ENCODE results near the gene LTA4H.

The LTA4H gene

DNA sequence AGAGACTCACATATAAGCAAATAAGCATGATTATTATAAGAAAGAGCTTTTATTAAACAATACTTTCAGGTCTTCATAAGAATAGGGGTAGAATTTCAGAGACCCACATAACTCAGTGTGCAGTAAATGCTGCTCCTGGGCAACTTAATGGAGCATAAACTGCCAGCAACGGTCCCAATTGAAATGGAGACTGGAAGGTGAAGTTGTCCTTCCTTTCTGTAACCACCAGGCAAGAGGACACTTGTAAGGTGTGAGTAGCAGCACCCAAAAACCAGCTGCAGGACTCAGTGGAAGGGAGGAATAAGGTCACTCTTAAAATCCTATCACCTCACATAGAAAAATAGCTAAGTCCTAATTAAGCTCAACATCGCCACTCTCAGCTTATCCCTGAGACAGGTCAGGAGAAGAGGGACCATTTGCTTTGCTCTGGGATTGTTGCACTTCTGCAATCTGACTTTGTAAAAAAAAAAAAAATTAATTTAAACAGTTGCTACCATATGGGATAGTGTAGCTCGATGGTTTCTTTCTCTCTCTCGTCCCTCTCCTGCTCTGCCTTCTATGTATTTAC, 22.7 kb upstream of the LTA4H start:
- DNase-seq (ENCODE audit: low read depth in 2 of 2): no peak

DNA sequence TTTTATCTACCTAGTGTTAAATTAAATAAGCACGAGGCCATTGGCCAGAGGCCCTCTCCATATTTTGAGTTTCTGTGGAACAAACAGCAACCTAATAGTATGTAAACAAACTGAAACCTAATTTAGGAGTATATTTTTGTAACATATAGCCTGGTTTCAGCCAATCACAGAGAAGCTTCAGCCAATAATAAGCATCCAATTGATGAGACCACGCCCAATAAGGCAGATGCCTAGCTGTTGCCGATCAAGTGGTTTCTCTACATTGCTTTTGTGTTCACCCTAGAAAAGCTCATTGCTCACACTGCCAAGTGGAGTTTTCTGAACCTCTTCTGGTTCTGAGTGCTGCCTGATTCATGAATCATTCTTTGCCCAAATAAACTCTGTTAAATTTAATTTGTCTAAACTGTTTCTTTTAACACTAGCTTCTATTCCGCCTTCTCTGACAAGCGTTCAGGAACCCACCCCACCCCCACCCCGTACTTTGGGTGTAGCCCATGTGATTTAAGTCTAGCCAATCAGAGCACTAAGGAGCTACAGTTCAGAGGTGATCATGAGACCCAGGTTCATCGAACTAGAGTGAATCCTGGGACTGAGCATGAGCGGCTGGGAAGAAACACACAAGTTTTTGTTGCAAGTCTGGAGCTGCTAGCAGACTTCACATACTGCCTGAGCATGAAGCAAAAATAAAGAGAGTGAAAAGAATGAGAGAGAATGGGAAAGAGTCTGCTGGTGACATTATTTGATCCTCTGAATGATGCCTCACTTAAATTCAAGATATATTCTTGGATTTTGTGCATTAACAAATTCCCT, 21.5 kb upstream of the LTA4H start:
- DNase-seq (ENCODE audit: low read depth in 2 of 2): no peak

DNA sequence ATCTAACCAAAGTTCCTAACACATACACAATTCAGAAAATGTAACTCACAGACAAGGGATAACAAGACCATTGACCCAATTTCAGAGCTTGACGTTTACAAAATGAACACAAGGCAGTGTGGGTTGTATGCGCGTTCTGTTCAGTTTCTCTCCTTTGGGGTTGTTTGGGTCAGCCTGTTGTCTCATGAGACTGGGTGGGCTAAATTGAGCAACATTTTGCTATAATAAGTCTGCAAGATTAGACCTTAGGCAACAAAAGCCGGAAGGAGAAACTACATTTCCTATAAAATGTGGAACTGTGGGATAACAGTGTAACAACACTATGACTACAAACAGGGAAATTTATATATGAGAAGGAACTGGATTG, 18.8 kb upstream of the LTA4H start:
- DNase-seq (ENCODE audit: low read depth in 2 of 2): no peak

DNA sequence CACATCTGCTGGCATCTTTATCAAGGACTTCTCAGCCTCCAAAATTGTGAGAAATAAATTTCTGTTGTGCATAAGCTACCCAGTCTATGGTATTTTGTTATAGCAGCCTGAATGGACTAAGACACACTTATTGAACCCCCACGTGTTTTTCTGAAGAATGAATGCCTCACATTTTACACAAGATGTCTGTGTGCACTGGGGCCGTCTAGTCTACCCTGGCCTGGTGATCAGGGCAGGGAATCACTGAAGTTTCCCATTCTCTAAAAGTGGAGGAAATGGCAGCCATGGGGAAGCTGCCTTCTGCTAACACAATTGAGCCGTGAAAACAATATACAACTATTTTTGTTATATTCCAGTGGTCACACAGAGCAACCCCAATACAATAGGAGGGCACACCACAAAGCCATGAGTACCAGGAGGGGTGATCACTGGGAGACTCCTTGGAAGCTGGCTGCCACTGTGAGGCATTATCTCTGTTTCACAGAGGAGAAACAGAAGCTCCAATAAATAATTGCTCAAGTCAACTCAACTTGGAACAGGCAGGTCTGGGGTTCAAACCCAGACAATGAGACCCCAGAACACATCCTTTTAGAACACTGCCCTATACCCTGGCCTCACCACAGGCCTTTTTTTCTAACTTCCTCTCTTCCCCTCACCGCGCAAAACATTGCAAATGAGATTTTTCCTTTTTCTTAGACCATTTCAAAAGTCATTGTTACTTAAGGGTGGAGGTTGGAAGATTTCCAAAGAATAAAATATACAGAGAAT, 18.3 kb upstream of the LTA4H start:
- DNase-seq (ENCODE audit: low read depth in 2 of 2): no peak

DNA sequence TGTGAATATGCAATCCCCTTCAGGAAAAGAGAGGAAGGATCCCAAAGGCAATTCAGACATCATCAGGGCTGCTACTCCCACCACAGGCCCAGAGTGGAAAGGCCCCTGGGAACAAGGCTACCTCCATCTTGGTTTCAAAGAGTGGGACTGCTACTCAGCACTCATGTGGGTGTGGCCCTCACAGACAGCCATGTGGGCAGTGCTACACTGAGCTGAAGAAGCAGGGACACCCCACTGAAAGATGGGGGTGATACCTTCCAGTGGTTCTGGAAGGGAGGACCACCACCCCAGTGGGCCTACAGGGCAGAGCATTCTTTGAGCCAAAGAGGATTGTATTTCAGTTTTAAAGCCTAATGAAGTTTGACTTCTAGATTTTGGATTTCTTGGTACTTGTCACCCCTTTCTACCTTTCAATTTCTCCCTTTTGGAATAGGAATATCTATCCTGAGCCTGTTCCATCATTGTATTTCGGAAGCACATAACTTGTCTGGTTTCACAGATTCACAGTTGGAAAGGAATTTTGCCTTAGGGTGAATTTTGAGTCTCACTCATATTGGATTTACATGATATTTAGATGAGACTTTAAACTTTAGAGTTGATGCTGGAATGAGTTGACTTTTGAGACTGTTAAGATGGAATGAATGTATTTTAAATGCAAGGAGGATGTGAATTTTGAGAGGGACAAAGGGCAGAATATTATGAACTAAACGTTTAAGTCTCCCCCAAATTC, 16.5 kb upstream of the LTA4H start:
- no peak for DNase-seq (ENCODE audit: low read depth in 2 of 2)

DNA sequence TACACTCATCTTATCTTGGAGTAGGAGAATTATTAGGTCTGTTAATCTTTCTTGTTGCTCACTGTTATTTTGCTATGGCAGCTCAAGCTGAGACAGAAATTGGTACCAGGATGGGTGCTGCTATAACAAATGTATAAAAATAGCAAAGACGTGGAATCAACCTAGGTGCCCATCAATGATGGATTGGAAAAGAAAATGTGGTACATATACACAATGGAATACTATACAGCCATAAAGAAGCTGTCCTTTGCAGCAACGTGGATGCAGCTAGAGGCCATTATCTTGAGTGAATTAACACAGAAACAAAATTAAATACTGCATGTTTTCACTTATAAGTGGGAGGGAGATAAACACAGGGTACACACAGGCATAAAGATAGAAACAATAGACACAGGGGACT, 14.8 kb upstream of the LTA4H start:
- no peak for DNase-seq (ENCODE audit: low read depth in 2 of 2)

DNA sequence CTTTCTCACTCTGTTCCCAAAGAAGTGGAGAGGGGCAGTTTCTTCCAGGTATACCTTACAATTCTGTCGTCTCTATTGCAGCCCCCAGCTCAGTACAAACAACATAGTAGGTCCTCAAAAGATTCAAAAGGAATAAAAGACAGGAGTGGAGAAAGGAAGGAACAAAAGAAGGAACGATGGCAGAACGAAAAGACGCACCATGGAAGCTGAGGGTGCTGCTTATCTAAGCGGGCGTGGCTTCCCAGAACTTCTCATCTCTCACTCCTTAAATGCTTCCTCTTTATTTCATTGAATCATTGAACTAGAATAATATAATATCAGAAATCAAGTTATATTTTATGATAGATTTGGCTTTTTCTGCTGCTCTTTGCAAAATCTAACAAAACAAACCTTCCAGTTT, 13.7 kb upstream of the LTA4H start:
- no peak for DNase-seq (ENCODE audit: low read depth in 2 of 2)

DNA sequence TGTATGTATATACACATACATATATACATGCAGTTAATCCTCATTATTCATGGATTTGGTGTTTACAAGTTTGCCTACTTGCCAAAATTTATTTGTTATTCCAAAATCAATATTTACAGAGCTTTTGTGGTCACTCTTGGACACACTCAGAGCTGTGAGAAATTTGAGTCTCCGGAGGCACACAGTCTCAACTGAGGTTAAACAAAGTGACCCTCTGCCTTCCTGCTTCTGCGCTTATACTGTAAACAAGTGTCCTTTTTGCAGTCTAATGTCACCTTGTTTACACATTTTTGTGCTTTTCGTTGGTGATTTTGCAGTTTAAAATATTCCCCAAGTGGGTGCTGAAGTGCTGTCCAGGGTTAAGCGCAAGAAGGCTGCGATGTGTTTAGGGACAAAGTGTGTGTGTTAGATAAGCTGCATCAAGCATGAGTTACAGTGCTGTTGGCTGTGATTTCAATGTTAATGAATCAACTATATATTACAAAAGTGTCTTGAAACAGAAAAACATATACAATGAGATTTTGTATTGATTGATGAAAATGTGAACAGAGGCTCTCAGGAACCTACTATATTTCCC, 13.1 kb upstream of the LTA4H start:
- no peak for DNase-seq (ENCODE audit: low read depth in 2 of 2)

DNA sequence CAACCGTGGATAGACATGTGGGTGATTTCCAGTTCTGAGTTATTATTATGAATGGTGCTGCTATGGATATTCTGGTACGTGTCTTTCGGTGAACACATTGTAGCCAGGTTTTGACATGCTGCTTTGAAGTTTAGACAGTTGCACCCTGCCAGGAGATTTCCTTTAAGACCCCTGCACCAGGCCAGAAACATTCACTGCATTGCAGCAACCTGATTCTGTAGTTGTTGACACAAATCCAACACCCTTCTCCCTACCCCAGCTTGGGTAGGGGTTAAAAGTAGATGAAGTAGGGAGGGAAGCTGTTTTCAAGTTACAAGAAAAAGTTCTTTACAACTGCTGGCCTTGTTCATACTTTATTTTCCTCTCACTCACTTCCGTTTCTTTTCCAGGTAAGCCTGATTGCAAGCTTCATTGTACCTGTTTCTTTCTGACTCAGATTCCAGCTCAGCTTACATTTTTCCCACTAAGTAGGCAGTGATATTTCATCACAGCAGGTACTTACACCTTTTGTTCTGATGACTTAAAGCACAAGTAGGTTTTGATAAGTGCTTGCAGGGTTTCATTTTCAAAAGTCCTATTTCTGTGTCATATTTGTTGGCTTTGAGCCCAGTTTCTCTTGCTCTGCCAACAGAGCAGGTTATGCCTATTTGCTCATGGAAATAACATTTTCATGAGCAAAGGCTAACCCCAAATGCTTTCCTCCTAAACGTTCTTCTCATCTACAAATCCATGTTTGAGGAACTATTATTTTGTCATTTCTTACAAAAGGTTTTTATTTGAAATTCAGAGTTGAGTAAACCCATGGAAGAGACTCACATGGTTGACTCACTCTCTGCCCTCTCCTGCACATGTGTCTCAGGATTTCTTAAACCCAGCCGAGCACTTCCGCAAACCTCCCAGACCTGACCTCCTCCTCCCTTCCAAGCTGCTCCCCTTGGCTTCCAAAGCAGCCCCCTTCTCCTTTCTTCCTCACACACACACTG, 12.1 kb upstream of the LTA4H start:
- no peak for DNase-seq (ENCODE audit: low read depth in 2 of 2)

DNA sequence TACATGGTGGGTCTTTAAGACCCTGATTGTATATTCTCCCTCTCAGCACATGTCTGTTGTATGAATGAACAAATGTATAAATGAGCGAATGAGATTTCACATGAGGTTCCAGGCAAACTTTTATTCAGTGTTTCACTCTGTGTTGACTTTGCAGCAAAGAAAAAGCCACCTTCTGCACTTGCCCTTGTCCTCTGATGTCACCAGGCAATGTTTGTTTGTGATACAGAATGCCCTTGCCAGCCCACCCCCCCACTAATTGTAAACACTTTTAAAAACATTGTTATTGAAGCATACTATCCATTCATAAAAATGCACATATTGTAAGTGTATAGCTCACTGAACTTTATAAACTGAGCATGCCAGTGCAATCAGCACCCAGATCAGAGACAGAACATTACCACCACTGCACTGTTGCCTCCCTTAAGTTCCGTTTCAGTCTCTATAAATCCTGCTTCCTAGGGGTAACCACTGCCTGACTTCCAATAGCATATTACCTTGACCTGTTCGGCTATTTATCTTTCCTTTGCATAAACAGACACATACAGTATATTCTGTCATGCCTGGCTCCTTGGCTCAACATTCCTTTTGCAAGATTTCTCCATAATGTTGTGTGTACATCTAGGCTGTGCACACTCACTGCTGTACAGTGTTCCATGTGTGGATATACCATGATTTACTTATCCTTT, 11.3 kb upstream of the LTA4H start:
- no peak for DNase-seq (ENCODE audit: low read depth in 2 of 2)

DNA sequence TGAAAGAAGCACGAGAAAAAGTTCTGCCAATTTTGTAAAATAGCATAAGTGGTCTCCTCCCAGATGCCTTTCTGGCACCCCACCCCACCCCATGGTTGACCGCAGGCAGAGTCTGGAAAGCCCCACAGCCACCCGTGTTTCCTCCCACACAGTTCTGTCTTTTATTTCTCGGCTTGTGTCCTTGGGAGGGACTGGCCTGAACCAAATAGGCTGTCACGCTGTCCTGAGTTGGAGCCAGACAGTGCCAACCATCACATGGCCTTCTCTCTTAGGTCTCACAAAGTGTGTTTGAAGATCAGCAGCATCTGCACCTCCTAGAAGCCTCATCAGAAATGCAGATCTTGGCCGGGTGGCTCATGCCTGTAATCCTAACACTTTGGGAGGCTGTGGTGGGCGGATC, 10.2 kb upstream of the LTA4H start:
- DNase-seq (ENCODE audit: low read depth in 2 of 2): no peak

DNA sequence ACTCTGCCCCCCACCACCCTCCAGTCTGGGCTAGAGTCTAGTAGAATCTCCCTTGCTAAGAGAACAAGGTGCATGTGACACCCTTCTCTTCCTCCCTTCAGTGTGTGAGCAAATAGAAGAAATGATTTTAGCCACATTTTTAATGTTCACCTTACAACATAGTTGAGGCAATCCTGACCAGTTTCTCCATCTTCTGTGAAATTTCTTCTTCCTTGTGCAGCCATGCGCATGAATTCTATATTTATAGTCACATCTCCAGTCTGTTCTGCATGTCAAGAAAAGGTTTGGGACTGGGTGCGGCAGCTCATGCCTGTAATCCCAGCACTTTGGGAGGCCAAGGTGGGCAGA, 9.5 kb upstream of the LTA4H start:
- no peak for DNase-seq (ENCODE audit: low read depth in 2 of 2)

DNA sequence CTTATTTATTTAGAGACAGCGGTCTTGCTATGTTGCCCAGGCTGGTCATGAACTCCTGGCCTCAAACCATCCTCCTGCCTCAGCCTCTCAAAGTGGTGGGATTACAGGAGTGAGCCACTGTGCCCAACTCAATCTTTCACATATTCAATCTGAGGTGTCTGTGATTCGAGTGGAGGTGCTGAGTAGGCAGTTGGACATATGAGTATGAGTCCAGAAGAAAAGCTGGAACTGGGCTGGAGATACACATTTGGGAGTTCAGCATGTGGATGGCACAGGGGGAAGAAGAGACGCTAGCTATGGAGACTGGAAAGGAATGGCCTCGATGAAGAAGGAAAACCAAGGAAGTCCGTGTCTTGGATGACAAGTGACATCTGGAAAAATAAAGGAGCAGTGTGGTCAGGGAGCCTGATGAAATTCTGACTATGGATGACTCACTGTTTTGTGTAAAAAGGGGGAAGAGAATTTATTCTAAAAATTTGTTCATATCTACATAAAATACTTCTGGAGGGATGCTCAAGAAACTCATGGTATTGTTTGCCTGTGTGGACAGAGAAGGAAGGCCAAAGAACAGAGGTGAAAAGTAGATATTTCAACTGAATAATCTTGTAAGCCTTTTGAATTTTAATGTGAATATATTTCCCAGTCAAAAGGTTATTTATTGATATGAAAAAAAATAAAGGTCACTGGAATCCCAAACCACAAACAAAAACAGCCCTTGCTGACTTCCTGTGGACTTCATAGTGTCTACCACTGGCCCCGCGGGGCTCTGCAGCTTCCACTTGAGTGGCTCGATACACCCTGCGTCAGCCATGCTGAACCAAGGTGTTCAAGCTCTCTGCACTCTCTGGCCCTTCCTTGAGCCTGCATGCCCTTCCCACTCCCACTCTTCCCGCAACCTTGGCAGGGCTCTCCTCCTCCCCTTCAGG, 8.9 kb upstream of the LTA4H start:
- no peak for DNase-seq (ENCODE audit: low read depth in 2 of 2)

DNA sequence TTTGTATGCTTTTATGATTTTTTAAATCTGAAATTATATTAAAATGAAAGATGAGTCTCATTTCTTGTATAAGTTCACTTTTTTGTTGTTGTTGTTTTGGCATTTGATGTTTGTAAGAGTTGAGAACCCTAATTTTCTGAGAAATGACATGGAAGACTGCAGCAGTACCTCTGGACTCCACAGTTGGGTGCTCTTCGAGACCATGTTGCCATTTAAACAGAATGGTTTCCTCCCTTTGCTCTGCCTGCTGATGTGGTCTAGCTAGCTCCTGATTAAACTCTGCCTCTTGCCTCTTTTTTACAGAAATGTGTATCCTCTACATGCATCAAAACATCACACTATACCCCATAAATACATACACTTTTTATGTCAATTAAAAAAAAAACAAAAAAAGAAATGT, 5.8 kb upstream of the LTA4H start:
- no peak for DNase-seq (ENCODE audit: low read depth in 2 of 2)

DNA sequence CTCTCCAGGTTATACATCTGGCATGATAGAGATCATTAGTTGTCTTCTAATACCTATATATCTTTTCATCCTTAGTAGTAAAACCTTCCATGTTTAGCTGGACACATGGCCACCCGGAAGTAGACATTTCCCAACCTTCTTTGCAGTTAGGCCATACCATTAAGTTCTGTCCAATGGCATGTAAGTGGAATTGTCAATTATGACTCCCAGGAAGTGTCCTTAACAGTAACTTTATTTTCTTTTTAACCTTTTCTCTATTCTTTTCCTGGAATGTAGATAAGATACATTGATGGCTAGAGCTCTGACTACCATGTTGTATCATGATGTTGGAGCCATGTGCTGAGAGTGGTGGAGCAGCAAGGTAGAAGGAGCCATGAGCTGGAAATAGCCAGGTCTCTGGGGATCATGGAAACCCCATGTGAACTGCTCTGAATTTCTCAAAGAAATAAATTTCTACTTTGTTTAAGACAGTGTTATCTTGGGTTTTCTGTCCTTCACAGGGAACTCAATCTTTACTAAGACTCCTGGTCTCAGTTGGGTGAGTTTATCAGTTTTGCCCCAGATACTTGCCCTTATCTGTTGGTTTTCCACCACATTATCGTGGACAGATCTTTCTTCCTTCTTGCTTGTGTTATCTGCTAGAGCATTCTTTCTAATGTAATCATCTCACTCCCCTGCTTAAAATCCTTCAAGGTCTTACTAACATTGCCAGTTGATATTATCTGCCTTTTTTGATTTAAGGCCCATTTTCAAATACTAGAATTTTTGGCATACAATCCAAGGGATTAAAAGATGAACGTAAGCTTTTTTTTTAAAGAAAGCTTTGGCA, 5.1 kb upstream of the LTA4H start:
- DNase-seq (ENCODE audit: low read depth in 2 of 2): no peak

DNA sequence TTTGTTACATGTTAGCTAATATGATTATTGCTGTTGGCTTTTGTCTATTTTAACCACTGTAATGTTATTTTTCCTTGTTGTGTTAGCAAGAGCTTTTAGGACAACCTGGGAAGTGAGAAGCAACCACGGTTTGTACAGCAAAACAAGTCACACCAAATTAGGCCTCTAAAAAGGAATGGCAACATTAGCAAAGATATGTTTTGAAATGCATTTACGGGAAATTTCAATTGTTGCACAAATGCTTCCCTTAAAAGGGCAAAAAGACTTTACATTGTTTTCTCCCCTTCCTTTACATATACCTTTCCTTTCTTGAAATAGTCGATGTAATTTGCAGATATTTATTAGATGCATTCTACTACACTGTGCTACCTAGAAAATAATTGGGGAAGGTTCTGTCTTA, 4.1 kb upstream of the LTA4H start:
- no peak for DNase-seq (ENCODE audit: low read depth in 2 of 2)

DNA sequence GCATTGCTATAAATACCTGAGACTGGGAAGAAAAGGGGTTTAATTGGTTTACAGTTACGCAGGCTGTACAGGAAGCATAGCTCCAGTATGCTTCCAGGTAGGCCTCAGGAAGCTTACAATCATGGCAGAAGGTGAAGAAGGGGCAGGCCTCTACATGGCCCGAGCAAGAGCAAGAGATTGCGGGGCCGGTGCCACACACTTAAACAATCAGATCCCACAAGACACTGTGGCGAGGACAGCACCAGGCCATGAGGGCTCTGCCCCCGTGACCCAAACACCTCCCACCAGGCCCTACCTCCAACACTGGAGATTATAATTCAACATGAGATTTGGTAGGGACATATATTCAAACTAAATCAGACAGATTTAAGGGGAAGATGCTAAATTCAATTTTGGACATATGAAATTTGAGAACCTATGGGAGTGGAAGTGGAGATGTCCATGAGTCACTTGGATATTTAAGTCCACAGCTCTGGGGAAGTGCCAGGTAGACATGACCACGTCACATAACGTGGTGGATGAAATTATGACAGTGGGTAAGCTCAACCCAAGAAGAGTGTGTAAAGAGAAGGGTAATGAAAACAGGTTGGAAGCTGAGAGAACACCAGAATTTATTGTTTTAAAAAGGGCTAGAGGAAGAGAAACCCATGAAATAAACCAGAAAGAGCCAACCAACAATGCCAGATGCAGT, 1.5 kb upstream of the LTA4H start:
- DNase-seq (ENCODE audit: low read depth in 2 of 2): no peak
